GM12878 (cell line): Measurements from ENCODE around the gene SGMS1. TPM values are rescaled to one million over a fixed set of nuclear protein-coding genes. Genes with fewer than 3 reads are reported as not detected.

Experiments used
- ATAC-seq: fragments of 200-7000 bp; cut with Tn5 transposase; 3 replicates; pipeline ENCODE4 v1.9.1; 2020; ENCODE audit warnings: mild to moderate bottlenecking, moderate library complexity
- BruUV-seq: library from RNA; stranded (reverse); fragments of 400-500 nt; replicated peaks from 2 replicates; lab custom pipeline; 2021; lab: Mats Ljungman, UMichigan
- CTCF ChIA-PET: fragments of 300-600 bp; sonication (Branson Sonifier 250); formaldehyde crosslinking; extraction: SDS; loops from one replicate; lab custom pipeline; 2021; ENCODE audit warnings: inconsistent platforms; lab: Yijun Ruan, JAX
- POLR2A ChIA-PET: fragments of 350-600 bp; formaldehyde crosslinking; extraction: SDS; loops from one replicate; lab custom pipeline; 2021; ENCODE audit warnings: inconsistent platforms; lab: Charles Lee
- RAD21 ChIA-PET: fragments of 300-600 bp; sonication (Branson Sonifier 250); formaldehyde crosslinking; loops from one replicate; lab custom pipeline; 2023; ENCODE audit warnings: antibody characterized with exemption; ENCODE audit not compliant: unreplicated experiment; lab: Charles Lee
- SMC1A ChIA-PET: fragments of 300-600 bp; sonication (Branson Sonifier 250); formaldehyde crosslinking; loops from one replicate; lab custom pipeline; 2023; ENCODE audit not compliant: unreplicated experiment, uncharacterized antibody; lab: Charles Lee
- DNase-seq: peaks from one replicate; pipeline ENCODE4 v3.0.0-alpha.2; 2011; ENCODE audit warnings: low read depth, low spot score
- FAIRE-seq: peaks from 3 replicates; lab custom pipeline; 2011; peaks lifted over from hg19 to GRCh38; lab: Jason Lieb, UNC
- H2AFZ ChIP-seq: 2 replicates; pipeline ENCODE4 v1.6.0; 2011; ENCODE audit warnings: low read depth, low read length, control low read depth; ENCODE audit not compliant: control insufficient read depth
- H3K27ac ChIP-seq: 2 replicates; pipeline ENCODE4 v1.5.1; 2011; ENCODE audit warnings: control low read depth; ENCODE audit not compliant: control insufficient read depth, insufficient read depth
- H3K27me3 ChIP-seq, 2 experiments: replicated peaks in 1 of 2; 2 replicates each; pipeline versions ENCODE4 v1.6.0 to v1.6.1; 2011; ENCODE audit warnings: low read length in 1 of 2; ENCODE audit not compliant: control insufficient read depth in 2 of 2, insufficient read depth in 2 of 2
- H3K36me3 ChIP-seq, 2 experiments: 2 replicates each; pipeline ENCODE4 v1.5.1; 2011; ENCODE audit warnings: low read length in 1 of 2; ENCODE audit not compliant: control insufficient read depth in 2 of 2, insufficient read depth in 2 of 2
- H3K4me1 ChIP-seq: 2 replicates; pipeline ENCODE4 v1.6.1; 2011; ENCODE audit warnings: mild to moderate bottlenecking, low read length, moderate library complexity, mixed read lengths; ENCODE audit not compliant: control insufficient read depth, insufficient read depth
- H3K4me2 ChIP-seq: 2 replicates; pipeline ENCODE4 v1.6.0; 2011; ENCODE audit warnings: control low read depth; ENCODE audit not compliant: control insufficient read depth, insufficient read depth
- H3K4me3 ChIP-seq: fragments of 200-600 bp; sonication (generic); 2 replicates; pipeline ENCODE4 v1.5.1; 2016
- H3K79me2 ChIP-seq: 2 replicates; pipeline ENCODE4 v1.6.0; 2011; ENCODE audit warnings: low read length; ENCODE audit not compliant: control insufficient read depth, insufficient read depth
- H3K9ac ChIP-seq: 2 replicates; pipeline ENCODE4 v1.8.0; 2011; ENCODE audit warnings: low read length, control low read depth, mixed read lengths; ENCODE audit not compliant: control insufficient read depth, insufficient read depth
- H3K9me3 ChIP-seq: replicated peaks from 3 replicates; pipeline ENCODE4 v1.5.1; 2011; ENCODE audit warnings: mild to moderate bottlenecking, low read length; ENCODE audit not compliant: control insufficient read depth, insufficient read depth
- H4K20me1 ChIP-seq: 2 replicates; pipeline ENCODE4 v1.6.0; 2011; ENCODE audit not compliant: control insufficient read depth, insufficient read depth
- HDAC6 ChIP-seq: fragments of 200-600 bp; sonication (generic); IDR thresholded peaks from one replicate; pipeline ENCODE4 v1.8.0; 2017; ENCODE audit warnings: antibody characterized with exemption; ENCODE audit not compliant: unreplicated experiment
- PBX3 ChIP-seq: IDR thresholded peaks from 2 replicates; pipeline ENCODE4 v1.6.1; 2011; ENCODE audit warnings: mild to moderate bottlenecking, low read depth, low read length, moderate library complexity; ENCODE audit not compliant: insufficient replicate concordance
- RAD51 ChIP-seq: fragments of 450-650 bp; IDR thresholded peaks from 2 replicates; pipeline ENCODE4 v1.6.1; 2016; ENCODE audit warnings: moderate library complexity, mild to moderate bottlenecking, inconsistent platforms
- WGBS: methylation state at CpG from one replicate; pipeline ENCODE4 v1.1.6; 2016; ENCODE audit warnings: low lambda C conversion rate; ENCODE audit not compliant: insufficient replicate concordance, insufficient coverage; ENCODE audit errors: missing lambda C conversion rate; 5-methylcytosine and 5-hydroxymethylcytosine counted together
- in situ Hi-C: fragments of 300-500 bp; cut with MboI; formaldehyde crosslinking; loops from 9 replicates; pipeline ENCODE4 v1.14.3; 2018; ENCODE audit warnings: mixed read lengths
- intact Hi-C: fragments of 100-400 bp; cut with micrococcal nuclease; formaldehyde crosslinking; loops from one replicate; pipeline ENCODE4 v1.14.2; 2022; ENCODE audit not compliant: unreplicated experiment
- polyA plus RNA-seq, 11 experiments: library from polyadenylated mRNA; depleted of rRNA in 4 of 11; unstranded in 6 of 11; stranded (reverse) in 5 of 11; fragments of >200 nt; fragmentation: Nextera tagmentation in 4 of 11; fragmentation: Illumina TruSeq in 1 of 11; extraction: Ambion mirVana in 4 of 11; extraction: Trizol in 1 of 11; gene quantifications; 1 replicate in 1 of 11; 2 replicates in 10 of 11; pipeline versions ENCODE4 v1.2.1 to v1.2.3, GENCODE V29; 2011 to 2016; ENCODE audit warnings: inconsistent platforms in 2 of 11, missing spikeins in 2 of 11, low read depth in 1 of 11
- total RNA-seq, 4 experiments: library from RNA; depleted of rRNA in 3 of 4; stranded (reverse); fragments of >200 nt in 3 of 4; fragmentation: Illumina TruSeq in 1 of 4; extraction: Trizol in 1 of 4; gene quantifications; 2 replicates each; pipeline versions ENCODE4 v1.2.1 to v1.2.3, GENCODE V29; 2013 to 2021
- TF ChIP-seq, protein P1 (sequence below): fragments of 450-650 bp; IDR thresholded peaks from 2 replicates; pipeline ENCODE4 v1.6.1; 2016; ENCODE audit warnings: mild to moderate bottlenecking

SGMS1 gene
- total and polyA plus RNA-seq, 10 of the 15 experiments (the other 5 are each of a cell fraction or from before 2014, with no cell fraction given): 1.4 to 14.5 (median 4.9) TPM

GRCh38 chr10:50503661-50504320 lies 120.0 kb downstream of the SGMS1 start:
- intact Hi-C loops: no loop called here
- H3K4me3 ChIP-seq: no peak overlapping the region
- ChIA-PET CTCF (interaction anchor here (0.6 to 2.5 kb wide), 10 partner anchors 9 to 132 kb away, joined by 3 to 11 read pairs (median 3); no protein-coding TSS in a partner anchor), SMC1A (interaction anchor here (0.7 to 8.7 kb wide), 22 partner anchors 8 to 148 kb away, joined by 3 to 78 read pairs (median 4); no protein-coding TSS in a partner anchor), RAD21 (interaction anchor here (0.8 to 3.9 kb wide), 19 partner anchors 8 to 121 kb away, joined by 3 to 12 read pairs (median 5); no protein-coding TSS in a partner anchor), POLR2A (interaction anchor here (1.1 to 2.3 kb wide), 6 partner anchors 8 to 90 kb away, joined by 3 to 8 read pairs (median 4); no protein-coding TSS in a partner anchor)
- no peaks in the 10 kb centered on the region for H3K9me3 ChIP-seq
- peaks cover 44% of the 10 kb centered on the region for H3K4me1 ChIP-seq
- DNase-seq (no peak), ATAC-seq (peak; percentile 45), FAIRE-seq (no peak)
- peaks cover 10% of the 10 kb centered on the region for H3K79me2 ChIP-seq
- no peaks in the 10 kb centered on the region for H4K20me1 ChIP-seq
- no peak overlapping the region for H3K4me2 ChIP-seq
- H2AFZ ChIP-seq: no peak overlapping the region
- H3K36me3 ChIP-seq: no peaks in the 10 kb centered on the region
- in situ Hi-C loops: no loop called here
- BruUV-seq: no TSS peak
- H3K9ac ChIP-seq: no peak overlapping the region
- 80% methylated on average over 10 of the region's 10 CpGs for WGBS
- no peak overlapping the region for H3K27ac ChIP-seq
- TF ChIP-seq HDAC6: no peak
- no peak for TF ChIP-seq RAD51
- TF ChIP-seq PBX3: peak; percentile 58
- TF ChIP-seq, protein P1, sequence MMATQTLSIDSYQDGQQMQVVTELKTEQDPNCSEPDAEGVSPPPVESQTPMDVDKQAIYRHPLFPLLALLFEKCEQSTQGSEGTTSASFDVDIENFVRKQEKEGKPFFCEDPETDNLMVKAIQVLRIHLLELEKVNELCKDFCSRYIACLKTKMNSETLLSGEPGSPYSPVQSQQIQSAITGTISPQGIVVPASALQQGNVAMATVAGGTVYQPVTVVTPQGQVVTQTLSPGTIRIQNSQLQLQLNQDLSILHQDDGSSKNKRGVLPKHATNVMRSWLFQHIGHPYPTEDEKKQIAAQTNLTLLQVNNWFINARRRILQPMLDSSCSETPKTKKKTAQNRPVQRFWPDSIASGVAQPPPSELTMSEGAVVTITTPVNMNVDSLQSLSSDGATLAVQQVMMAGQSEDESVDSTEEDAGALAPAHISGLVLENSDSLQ: peak; percentile 79; the same call in 1 of the 2 replicates
- no peaks in the 10 kb centered on the region for H3K27me3 ChIP-seq
